ENCODE measurements around the gene FAR2. TPM values are rescaled to one million over a fixed set of nuclear protein-coding genes. Genes with fewer than 3 reads are reported as not detected.
A peak's percentile ranks its signal among the peaks of the same experiment; 100 is the strongest.

FAR2 gene
- total RNA-seq, 5 donors from 2014 or later (not counting 1 experiment from before 2014, with no cell fraction given): 2.2 to 6.8 (median 4.9) TPM

GRCh38 chr12:29299633-29300032 is 150.6 kb downstream of the FAR2 start:
- CTCF ChIA-PET: no interaction called here
- peaks cover 7% of the 10 kb centered on the region for H3K36me3 Mint-ChIP-seq

GRCh38 chr12:29301114-29301513 is 152.0 kb downstream of the FAR2 start:
- no CpG with 5 or more reads among the region's 3 CpGs for WGBS (ENCODE audit: insufficient coverage)
- ATAC-seq (replicated peaks in 1 of 4) (no peak), DNase-seq (no peak)
- CTCF ChIA-PET: no interaction called here
- no peak overlapping the region for H3K27ac Mint-ChIP-seq
- POLR2A ChIA-PET: no interaction called here
- no peaks in the 10 kb centered on the region for H3K27me3 Mint-ChIP-seq
- no peaks in the 10 kb centered on the region for H3K27me3 ChIP-seq (replicated peaks in 1 of 2; ENCODE audit: control insufficient read depth in 2 of 2, extremely low read depth in 1 of 2, insufficient read depth in 2 of 2, low read length in 1 of 2)
- H3K36me3 Mint-ChIP-seq: peaks cover 7% of the 10 kb centered on the region
- no peak overlapping the region for H3K4me3 Mint-ChIP-seq
- no peaks in the 10 kb centered on the region for H3K9me3 Mint-ChIP-seq
- H3K4me3 ChIP-seq (ENCODE audit: control insufficient read depth in 1 of 2, extremely low read depth in 1 of 2, low read length in 1 of 2): no peak overlapping the region
- H3K36me3 ChIP-seq (ENCODE audit: control insufficient read depth in 2 of 2, extremely low read depth in 1 of 2, insufficient read depth in 1 of 2, low read length in 1 of 2): no peaks in the 10 kb centered on the region
- H3K4me1 Mint-ChIP-seq: no peaks in the 10 kb centered on the region
- no peaks in the 10 kb centered on the region for H3K9me3 ChIP-seq
- no peak overlapping the region for H3K27ac ChIP-seq (ENCODE audit: low read length)
- H3K4me1 ChIP-seq (ENCODE audit: control insufficient read depth in 1 of 2, extremely low read depth in 1 of 2, insufficient read depth in 2 of 2, low read length in 2 of 2): no peaks in the 10 kb centered on the region

More at GRCh38 chr12:29299633-29300032, 150.6 kb downstream of the FAR2 start:
- no peak for ATAC-seq (replicated peaks in 1 of 4)
- no peaks in the 10 kb centered on the region for H3K4me1 Mint-ChIP-seq
- no peaks in the 10 kb centered on the region for H3K27me3 Mint-ChIP-seq
- no peak overlapping the region for H3K4me3 Mint-ChIP-seq
- Histone ChIP-seq H3K36me3 (ENCODE audit: control insufficient read depth in 2 of 2, extremely low read depth in 1 of 2, insufficient read depth in 1 of 2, low read length in 1 of 2) (no peaks in the 10 kb centered on the region), H3K27me3 (replicated peaks in 1 of 2; ENCODE audit: control insufficient read depth in 2 of 2, extremely low read depth in 1 of 2, insufficient read depth in 2 of 2, low read length in 1 of 2) (no peaks in the 10 kb centered on the region), H3K4me1 (ENCODE audit: control insufficient read depth in 1 of 2, extremely low read depth in 1 of 2, insufficient read depth in 2 of 2, low read length in 2 of 2) (no peaks in the 10 kb centered on the region), H3K4me3 (ENCODE audit: control insufficient read depth in 1 of 2, extremely low read depth in 1 of 2, low read length in 1 of 2) (no peak overlapping the region), H3K9me3 (no peaks in the 10 kb centered on the region), H3K27ac (ENCODE audit: low read length) (no peak overlapping the region)
- no peak for DNase-seq
- WGBS (ENCODE audit: insufficient coverage): 80% methylated on average over 2 of the region's 2 CpGs
- POLR2A ChIA-PET: no interaction called here
- H3K27ac Mint-ChIP-seq: no peak overlapping the region
- no peaks in the 10 kb centered on the region for H3K9me3 Mint-ChIP-seq

- Mint-ChIP-seq H3K4me1 (no peaks in the 10 kb centered on the region), H3K27ac (no peak overlapping the region), H3K9me3 (no peaks in the 10 kb centered on the region), H3K36me3 (peaks cover 12% of the 10 kb centered on the region), H3K27me3 (no peaks in the 10 kb centered on the region), H3K4me3 (no peak overlapping the region)
- Histone ChIP-seq H3K27ac (ENCODE audit: low read length) (no peak overlapping the region), H3K4me3 (ENCODE audit: control insufficient read depth in 1 of 2, extremely low read depth in 1 of 2, low read length in 1 of 2) (no peak overlapping the region), H3K36me3 (ENCODE audit: control insufficient read depth in 2 of 2, extremely low read depth in 1 of 2, insufficient read depth in 1 of 2, low read length in 1 of 2) (no peaks in the 10 kb centered on the region), H3K4me1 (ENCODE audit: control insufficient read depth in 1 of 2, extremely low read depth in 1 of 2, insufficient read depth in 2 of 2, low read length in 2 of 2) (no peaks in the 10 kb centered on the region), H3K9me3 (no peaks in the 10 kb centered on the region), H3K27me3 (replicated peaks in 1 of 2; ENCODE audit: control insufficient read depth in 2 of 2, extremely low read depth in 1 of 2, insufficient read depth in 2 of 2, low read length in 1 of 2) (no peaks in the 10 kb centered on the region)
- DNase-seq (no peak), ATAC-seq (replicated peaks in 1 of 4) (no peak)
- CTCF ChIA-PET: interaction anchor here in 1 of 2 donors (0.5 kb wide), 1 partner anchor 90 kb away, joined by 4 read pairs; no protein-coding TSS in a partner anchor
- POLR2A ChIA-PET: interaction anchor here in 1 of 2 donors (0.7 kb wide), 1 partner anchor 1506 kb away, joined by 4 read pairs; no protein-coding TSS in a partner anchor
Observed at GRCh38 chr12:29304388-29304787, 155.3 kb downstream of the FAR2 start.

- Mint-ChIP-seq H3K36me3 (peaks cover 17% of the 10 kb centered on the region), H3K27me3 (no peaks in the 10 kb centered on the region), H3K4me3 (no peak overlapping the region), H3K9me3 (no peaks in the 10 kb centered on the region), H3K27ac (no peak overlapping the region), H3K4me1 (no peaks in the 10 kb centered on the region)
- CTCF ChIA-PET: interaction anchor here (0.7 to 2.6 kb wide), 3 partner anchors 11 to 1573 kb away, joined by 3 to 11 read pairs (median 5); no protein-coding TSS in a partner anchor
- Histone ChIP-seq H3K4me3 (ENCODE audit: control insufficient read depth in 1 of 2, extremely low read depth in 1 of 2, low read length in 1 of 2) (no peak overlapping the region), H3K4me1 (ENCODE audit: control insufficient read depth in 1 of 2, extremely low read depth in 1 of 2, insufficient read depth in 2 of 2, low read length in 2 of 2) (no peaks in the 10 kb centered on the region), H3K27ac (ENCODE audit: low read length) (no peak overlapping the region), H3K36me3 (ENCODE audit: control insufficient read depth in 2 of 2, extremely low read depth in 1 of 2, insufficient read depth in 1 of 2, low read length in 1 of 2) (no peaks in the 10 kb centered on the region), H3K27me3 (replicated peaks in 1 of 2; ENCODE audit: control insufficient read depth in 2 of 2, extremely low read depth in 1 of 2, insufficient read depth in 2 of 2, low read length in 1 of 2) (no peaks in the 10 kb centered on the region), H3K9me3 (no peaks in the 10 kb centered on the region)
- POLR2A ChIA-PET: interaction anchor here in 1 of 2 donors (0.6 kb wide), 1 partner anchor 257 kb away, joined by 5 read pairs; no protein-coding TSS in a partner anchor
- DNase-seq (no peak), ATAC-seq (replicated peaks in 1 of 4) (no peak)
- no CpG with 5 or more reads among the region's 2 CpGs for WGBS (ENCODE audit: insufficient coverage)
Observed at GRCh38 chr12:29306266-29306665, 157.2 kb downstream of the FAR2 start.

GRCh38 chr12:29306682-29307081 is 157.6 kb downstream of the FAR2 start:
- Histone ChIP-seq H3K4me3 (ENCODE audit: control insufficient read depth in 1 of 2, extremely low read depth in 1 of 2, low read length in 1 of 2) (no peak overlapping the region), H3K9me3 (no peaks in the 10 kb centered on the region), H3K27ac (ENCODE audit: low read length) (no peak overlapping the region), H3K27me3 (replicated peaks in 1 of 2; ENCODE audit: control insufficient read depth in 2 of 2, extremely low read depth in 1 of 2, insufficient read depth in 2 of 2, low read length in 1 of 2) (no peaks in the 10 kb centered on the region), H3K4me1 (ENCODE audit: control insufficient read depth in 1 of 2, extremely low read depth in 1 of 2, insufficient read depth in 2 of 2, low read length in 2 of 2) (no peaks in the 10 kb centered on the region), H3K36me3 (ENCODE audit: control insufficient read depth in 2 of 2, extremely low read depth in 1 of 2, insufficient read depth in 1 of 2, low read length in 1 of 2) (no peaks in the 10 kb centered on the region)
- ATAC-seq (replicated peaks in 1 of 4): no peak
- Mint-ChIP-seq H3K27ac (no peak overlapping the region), H3K4me3 (no peak overlapping the region), H3K4me1 (no peaks in the 10 kb centered on the region), H3K9me3 (no peaks in the 10 kb centered on the region), H3K27me3 (no peaks in the 10 kb centered on the region), H3K36me3 (peaks cover 17% of the 10 kb centered on the region)
- WGBS (ENCODE audit: insufficient coverage): no CpG with 5 or more reads among the region's 2 CpGs
- ChIA-PET POLR2A (interaction anchor here in 1 of 2 donors (0.6 kb wide), 1 partner anchor 257 kb away, joined by 5 read pairs; no protein-coding TSS in a partner anchor), CTCF (interaction anchor here (0.6 to 2.6 kb wide), 3 partner anchors 10 to 218 kb away, joined by 3 to 11 read pairs (median 3); no protein-coding TSS in a partner anchor)
- no peak for DNase-seq

GRCh38 chr12:29309320-29309902 is 160.3 kb downstream of the FAR2 start:
- H3K27ac ChIP-seq (ENCODE audit: low read length): no peak overlapping the region
- Mint-ChIP-seq H3K9me3 (no peaks in the 10 kb centered on the region), H3K27ac (no peak overlapping the region), H3K4me1 (no peaks in the 10 kb centered on the region), H3K36me3 (peaks cover 13% of the 10 kb centered on the region), H3K4me3 (no peak overlapping the region), H3K27me3 (no peaks in the 10 kb centered on the region)
- H3K9me3 ChIP-seq: no peaks in the 10 kb centered on the region
- no peaks in the 10 kb centered on the region for H3K27me3 ChIP-seq (replicated peaks in 1 of 2; ENCODE audit: control insufficient read depth in 2 of 2, extremely low read depth in 1 of 2, insufficient read depth in 2 of 2, low read length in 1 of 2)
- no CpG with 5 or more reads among the region's 4 CpGs for WGBS (ENCODE audit: insufficient coverage)
- no peaks in the 10 kb centered on the region for H3K36me3 ChIP-seq (ENCODE audit: control insufficient read depth in 2 of 2, extremely low read depth in 1 of 2, insufficient read depth in 1 of 2, low read length in 1 of 2)
- no peaks in the 10 kb centered on the region for H3K4me1 ChIP-seq (ENCODE audit: control insufficient read depth in 1 of 2, extremely low read depth in 1 of 2, insufficient read depth in 2 of 2, low read length in 2 of 2)
- CTCF ChIA-PET: interaction anchor here in 1 of 2 donors (0.7 kb wide), 1 partner anchor 222 kb away, joined by 3 read pairs; no protein-coding TSS in a partner anchor
- no peak overlapping the region for H3K4me3 ChIP-seq (ENCODE audit: control insufficient read depth in 1 of 2, extremely low read depth in 1 of 2, low read length in 1 of 2)
- ATAC-seq (replicated peaks in 1 of 4) (no peak), DNase-seq (peak in 1 of 35 experiments; percentile 27)
- POLR2A ChIA-PET: no interaction called here

Measured in T-cell (primary cell).